ENCODE measurements around the gene EEFSEC. TPM values are rescaled to one million over a fixed set of nuclear protein-coding genes. Genes with fewer than 3 reads are reported as not detected.

The EEFSEC gene
- total RNA-seq, 1 experiment from 2014 or later, result 14.6 TPM

- BruUV-seq (replicated peaks), result no TSS peak
- peaks cover 60% of the 10 kb centered on the region for H3K27me3 Mint-ChIP-seq (ENCODE audit: insufficient read depth, unreplicated experiment)
- H3K9me3 Mint-ChIP-seq (ENCODE audit: unreplicated experiment), result no peaks in the 10 kb centered on the region
- no peaks in the 10 kb centered on the region for H3K4me1 Mint-ChIP-seq (ENCODE audit: insufficient read depth, unreplicated experiment)
- no peak overlapping the region for H3K27ac Mint-ChIP-seq (ENCODE audit: low read depth, unreplicated experiment)
- ChIA-PET CTCF (interaction anchor here (0.6 kb wide), 1 partner anchor 360 kb away, joined by 3 read pairs; no protein-coding TSS in a partner anchor), POLR2A (no interaction called here)
- no peaks in the 10 kb centered on the region for H3K36me3 Mint-ChIP-seq (ENCODE audit: insufficient read depth, unreplicated experiment)
- no peak for DNase-seq (ENCODE audit: unreplicated experiment)
- intact Hi-C loops (cut with micrococcal nuclease), result no loop called here
- no peak overlapping the region for H3K4me3 Mint-ChIP-seq (ENCODE audit: unreplicated experiment)
- TF ChIP-seq CTCF (IDR thresholded peaks at IDR 0.05; ENCODE audit: unreplicated experiment), result no peak
These were observed 301.8 kb downstream of the EEFSEC start for GRCh38 chr3:128455116-128455515.

GRCh38 chr3:128455786-128456748 lies 302.8 kb downstream of the EEFSEC start:
- ChIA-PET CTCF (no interaction called here), POLR2A (no interaction called here)
- H3K27ac Mint-ChIP-seq (ENCODE audit: low read depth, unreplicated experiment), result no peak overlapping the region
- H3K4me3 Mint-ChIP-seq (ENCODE audit: unreplicated experiment), result no peak overlapping the region
- no peak for DNase-seq (ENCODE audit: unreplicated experiment)
- no peaks in the 10 kb centered on the region for H3K36me3 Mint-ChIP-seq (ENCODE audit: insufficient read depth, unreplicated experiment)
- intact Hi-C loops (cut with micrococcal nuclease), result no loop called here
- no TSS peak for BruUV-seq (replicated peaks)
- no peaks in the 10 kb centered on the region for H3K4me1 Mint-ChIP-seq (ENCODE audit: insufficient read depth, unreplicated experiment)
- TF ChIP-seq CTCF (IDR thresholded peaks at IDR 0.05; ENCODE audit: unreplicated experiment), result no peak
- H3K9me3 Mint-ChIP-seq (ENCODE audit: unreplicated experiment), result no peaks in the 10 kb centered on the region
- peaks cover 50% of the 10 kb centered on the region for H3K27me3 Mint-ChIP-seq (ENCODE audit: insufficient read depth, unreplicated experiment)

GRCh38 chr3:128456776-128457715 lies 303.8 kb downstream of the EEFSEC start:
- TF ChIP-seq CTCF (IDR thresholded peaks at IDR 0.05; ENCODE audit: unreplicated experiment), result no peak
- no peaks in the 10 kb centered on the region for H3K36me3 Mint-ChIP-seq (ENCODE audit: insufficient read depth, unreplicated experiment)
- no peak overlapping the region for H3K4me3 Mint-ChIP-seq (ENCODE audit: unreplicated experiment)
- no peaks in the 10 kb centered on the region for H3K4me1 Mint-ChIP-seq (ENCODE audit: insufficient read depth, unreplicated experiment)
- CTCF ChIA-PET, result no interaction called here
- DNase-seq (ENCODE audit: unreplicated experiment), result no peak
- no peaks in the 10 kb centered on the region for H3K9me3 Mint-ChIP-seq (ENCODE audit: unreplicated experiment)
- peaks cover 40% of the 10 kb centered on the region for H3K27me3 Mint-ChIP-seq (ENCODE audit: insufficient read depth, unreplicated experiment)
- no TSS peak for BruUV-seq (replicated peaks)
- POLR2A ChIA-PET, result no interaction called here
- no peak overlapping the region for H3K27ac Mint-ChIP-seq (ENCODE audit: low read depth, unreplicated experiment)
- intact Hi-C loops (cut with micrococcal nuclease), result no loop called here

- no peak for TF ChIP-seq CTCF (IDR thresholded peaks at IDR 0.05; ENCODE audit: unreplicated experiment)
- Mint-ChIP-seq H3K27ac (ENCODE audit: low read depth, unreplicated experiment) (no peak overlapping the region), H3K27me3 (ENCODE audit: insufficient read depth, unreplicated experiment) (peaks cover 32% of the 10 kb centered on the region), H3K9me3 (ENCODE audit: unreplicated experiment) (no peaks in the 10 kb centered on the region), H3K4me1 (ENCODE audit: insufficient read depth, unreplicated experiment) (no peaks in the 10 kb centered on the region), H3K36me3 (ENCODE audit: insufficient read depth, unreplicated experiment) (no peaks in the 10 kb centered on the region), H3K4me3 (ENCODE audit: unreplicated experiment) (no peak overlapping the region)
- no peak for DNase-seq (ENCODE audit: unreplicated experiment)
- BruUV-seq (replicated peaks), result no TSS peak
- ChIA-PET POLR2A (no interaction called here), CTCF (no interaction called here)
- intact Hi-C loops (cut with micrococcal nuclease), result no loop called here
These were observed 304.7 kb downstream of the EEFSEC start for GRCh38 chr3:128457937-128458336.

Data from MCF 10A (cell line).